Activated naive CD8-positive, alpha-beta T cell treated with anti-CD3 and anti-CD28 coated beads, Interleukin-2, amount 10 ng/mL, durations not matched to agents 7 days and 5 days (primary cell): ENCODE data around the gene SRRM3. TPM values are rescaled to one million over a fixed set of nuclear protein-coding genes. Genes with fewer than 3 reads are reported as not detected.
"Not testable (repeated sequence)": the region's sequence is repeated elsewhere in the genome, so short reads cannot be mapped to it uniquely, and the experiment has no call there.

ENCODE experiments used
- ATAC-seq: fragments of 150-1000 bp; cut with Tn5 transposase; one replicate; pipeline ENCODE4 v1.10.0; 2021; ENCODE audit warnings: low read depth, moderate library complexity
- POLR2A ChIA-PET: fragments of 350-600 bp; sonication (Branson Sonifier 250); formaldehyde crosslinking; loops from one replicate; lab custom pipeline; 2021; ENCODE audit warnings: antibody characterized with exemption; lab: Charles Lee
- DNase-seq: peaks from one replicate; pipeline ENCODE4 v3.0.0; 2021
- H3K27ac Mint-ChIP-seq: one replicate; pipeline ENCODE4 v1.8.0; 2022; ENCODE audit warnings: mild to moderate bottlenecking, mixed read lengths
- H3K27me3 Mint-ChIP-seq: one replicate; pipeline ENCODE4 v1.8.0; 2022; ENCODE audit warnings: mild to moderate bottlenecking, moderate library complexity, mixed read lengths
- H3K36me3 Mint-ChIP-seq: one replicate; pipeline ENCODE4 v1.8.0; 2021; ENCODE audit warnings: mild to moderate bottlenecking, mixed read lengths
- H3K4me1 Mint-ChIP-seq: one replicate; pipeline ENCODE4 v1.8.0; 2021; ENCODE audit warnings: mixed read lengths
- H3K4me3 Mint-ChIP-seq: one replicate; pipeline ENCODE4 v1.8.0; 2022; ENCODE audit warnings: mild to moderate bottlenecking, moderate library complexity, mixed read lengths
- H3K9me3 Mint-ChIP-seq: one replicate; pipeline ENCODE4 v1.8.0; 2021; ENCODE audit warnings: mixed read lengths
- total RNA-seq, 2 experiments: library from RNA; stranded (reverse); gene quantifications; one replicate each; pipeline ENCODE4 v1.2.3, GENCODE V29; 2021

Gene SRRM3
- total RNA-seq, 2 experiments from 2014 or later: not detected

DNA sequence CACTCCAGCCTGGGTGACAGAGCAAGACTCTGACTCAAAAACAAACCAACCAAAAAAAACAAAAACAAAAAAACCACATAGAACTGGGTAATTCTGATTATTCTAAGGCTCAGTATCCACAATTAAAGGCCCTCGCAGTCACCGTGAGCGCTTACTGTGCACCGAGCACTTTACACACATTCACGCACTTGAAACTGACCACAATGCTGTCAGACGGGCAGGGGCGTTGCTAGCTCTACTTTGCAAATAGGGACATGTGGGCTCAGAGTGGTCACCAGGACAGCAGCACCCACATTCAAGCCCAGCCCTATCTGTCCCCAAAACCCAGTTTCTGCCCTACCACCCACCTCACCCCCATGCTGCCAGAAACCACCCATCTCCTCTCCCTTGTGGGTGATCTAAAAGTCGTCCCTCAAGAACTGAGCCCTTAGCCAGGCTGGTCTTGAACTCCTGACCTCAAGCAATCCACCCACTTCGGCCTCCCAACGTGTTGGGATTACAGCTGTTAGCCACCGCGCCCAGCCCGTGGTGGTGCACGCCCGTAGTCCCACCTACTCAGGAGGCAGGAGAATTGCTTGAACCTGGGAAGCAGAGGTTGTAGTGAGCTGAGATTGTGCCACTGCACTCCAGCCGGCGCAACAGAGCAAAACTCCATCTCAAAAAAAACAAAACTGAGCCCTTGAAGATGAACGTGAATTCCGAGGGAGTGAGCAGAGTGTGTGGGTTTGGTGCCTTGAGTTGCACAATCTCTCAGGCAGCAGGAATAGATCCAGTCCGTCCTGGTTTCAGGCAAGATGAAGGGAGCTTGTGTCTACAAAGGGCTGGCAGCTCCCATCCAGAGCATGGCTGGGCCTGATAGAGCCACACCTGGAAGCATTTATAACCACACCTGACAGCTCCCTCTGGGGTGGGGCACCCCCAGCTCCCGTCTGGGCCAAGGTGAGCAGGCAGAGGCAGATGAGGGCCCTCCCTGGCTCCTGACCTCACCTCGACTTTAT is 95.3 kb downstream of the SRRM3 start:
- Mint-ChIP-seq H3K4me3 (no peak overlapping the region), H3K9me3 (no peaks in the 10 kb centered on the region), H3K27ac (no peak overlapping the region), H3K27me3 (peaks cover 23% of the 10 kb centered on the region), H3K36me3 (no peaks in the 10 kb centered on the region), H3K4me1 (peaks cover 2% of the 10 kb centered on the region)
- no peak for ATAC-seq
- POLR2A ChIA-PET: interaction anchor here (0.8 kb wide), 1 partner anchor 13 kb away, joined by 4 read pairs; no protein-coding TSS in a partner anchor
- DNase-seq: no peak

DNA sequence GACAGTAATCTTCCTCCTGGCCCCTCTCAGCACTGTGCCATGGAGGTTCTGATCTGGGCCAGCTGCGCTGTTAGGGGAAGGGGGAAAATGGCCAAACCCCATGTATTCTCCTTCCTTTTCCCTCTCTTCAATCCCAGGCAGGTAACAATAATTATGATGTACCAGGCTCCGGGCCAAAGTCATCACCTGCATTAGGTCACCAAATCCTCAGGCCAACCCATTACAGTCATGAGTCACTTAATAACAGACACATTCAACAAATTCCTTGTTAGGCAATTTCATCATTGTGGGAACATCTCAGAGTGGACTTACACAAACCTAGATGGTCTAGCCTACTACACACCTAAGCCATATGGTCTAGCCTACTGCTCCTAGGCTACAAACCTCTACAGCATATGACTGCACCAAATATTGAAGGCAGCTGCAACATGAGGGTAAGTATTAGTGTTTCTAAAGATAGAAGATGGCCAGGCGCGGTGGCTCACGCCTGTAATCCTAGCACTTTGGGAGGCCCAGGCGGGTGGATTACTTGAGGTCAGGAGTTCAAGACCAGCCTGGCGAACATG is 98.6 kb downstream of the SRRM3 start:
- Mint-ChIP-seq H3K4me3 (no peak overlapping the region), H3K9me3 (no peaks in the 10 kb centered on the region), H3K27ac (no peak overlapping the region), H3K27me3 (peaks cover 26% of the 10 kb centered on the region), H3K4me1 (peaks cover 14% of the 10 kb centered on the region), H3K36me3 (peaks cover 2% of the 10 kb centered on the region)
- no peak for DNase-seq
- no peak for ATAC-seq
- POLR2A ChIA-PET: no interaction called here

DNA sequence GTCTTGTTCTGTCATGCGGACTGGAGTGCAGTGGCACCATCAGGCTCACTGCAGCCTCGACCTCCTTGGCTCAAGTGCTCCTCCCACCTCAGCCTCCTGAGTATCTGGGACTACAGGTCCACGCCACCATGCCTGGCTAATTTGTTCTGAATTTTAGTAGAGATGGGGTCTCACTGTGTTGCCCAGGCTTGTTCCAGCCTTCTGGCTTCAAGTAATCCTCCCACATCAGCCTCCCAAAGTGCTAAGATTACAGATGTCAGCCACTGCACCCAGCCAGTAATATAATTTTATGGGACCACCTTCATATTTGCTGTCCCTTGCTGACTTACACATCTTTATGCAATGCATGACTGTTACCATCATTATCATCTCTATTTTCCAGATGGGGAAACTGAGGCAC is 99.3 kb downstream of the SRRM3 start:
- H3K36me3 Mint-ChIP-seq: peaks cover 2% of the 10 kb centered on the region
- ATAC-seq (no peak), DNase-seq (no peak)
- H3K4me3 Mint-ChIP-seq: no peak overlapping the region
- peaks cover 24% of the 10 kb centered on the region for H3K27me3 Mint-ChIP-seq
- no peaks in the 10 kb centered on the region for H3K9me3 Mint-ChIP-seq
- H3K27ac Mint-ChIP-seq: no peak overlapping the region
- POLR2A ChIA-PET: no interaction called here
- peaks cover 14% of the 10 kb centered on the region for H3K4me1 Mint-ChIP-seq

DNA sequence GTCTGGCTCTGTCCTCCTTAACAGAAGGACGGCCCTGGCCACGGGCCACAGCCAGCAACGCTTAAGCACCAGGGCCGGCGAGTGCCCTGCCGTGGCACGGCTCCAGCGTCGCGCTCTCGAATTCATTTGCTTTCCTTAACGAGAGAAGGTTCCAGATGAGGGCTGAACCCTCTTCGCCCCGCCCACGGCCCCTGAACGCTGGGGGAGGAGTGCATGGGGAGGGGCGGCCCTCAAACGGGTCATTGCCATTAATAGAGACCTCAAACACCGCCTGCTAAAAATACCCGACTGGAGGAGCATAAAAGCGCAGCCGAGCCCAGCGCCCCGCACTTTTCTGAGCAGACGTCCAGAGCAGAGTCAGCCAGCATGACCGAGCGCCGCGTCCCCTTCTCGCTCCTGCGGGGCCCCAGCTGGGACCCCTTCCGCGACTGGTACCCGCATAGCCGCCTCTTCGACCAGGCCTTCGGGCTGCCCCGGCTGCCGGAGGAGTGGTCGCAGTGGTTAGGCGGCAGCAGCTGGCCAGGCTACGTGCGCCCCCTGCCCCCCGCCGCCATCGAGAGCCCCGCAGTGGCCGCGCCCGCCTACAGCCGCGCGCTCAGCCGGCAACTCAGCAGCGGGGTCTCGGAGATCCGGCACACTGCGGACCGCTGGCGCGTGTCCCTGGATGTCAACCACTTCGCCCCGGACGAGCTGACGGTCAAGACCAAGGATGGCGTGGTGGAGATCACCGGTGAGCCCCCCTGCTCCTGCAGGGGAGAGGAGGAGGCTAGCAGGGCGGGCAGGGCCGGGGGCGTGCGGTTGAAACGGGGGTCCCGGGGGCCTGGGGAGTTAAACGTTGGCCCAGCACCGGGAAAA is 100.9 kb downstream of the SRRM3 start, which contains the start of gene HSPB1:
Gene HSPB1, plus strand, starts transcription at position 327 of the 855 bp plus-strand sequence. Its CDS starts 40 bp downstream, at position 367.
- ATAC-seq (peak; percentile 37), DNase-seq (peak; percentile 66)
- Mint-ChIP-seq H3K27me3 (peaks cover 18% of the 10 kb centered on the region), H3K9me3 (no peaks in the 10 kb centered on the region), H3K36me3 (peaks cover 2% of the 10 kb centered on the region), H3K4me1 (peaks cover 14% of the 10 kb centered on the region), H3K4me3 (peak within 1 kb of the TSS; percentile 93), H3K27ac (peak within 1 kb of the TSS; percentile 88)
- POLR2A ChIA-PET: interaction anchor here (0.6 to 3.1 kb wide), 5 partner anchors 11 to 424 kb away, joined by 3 to 11 read pairs (median 3); partner anchors contain the start of gene RHBDD2

DNA sequence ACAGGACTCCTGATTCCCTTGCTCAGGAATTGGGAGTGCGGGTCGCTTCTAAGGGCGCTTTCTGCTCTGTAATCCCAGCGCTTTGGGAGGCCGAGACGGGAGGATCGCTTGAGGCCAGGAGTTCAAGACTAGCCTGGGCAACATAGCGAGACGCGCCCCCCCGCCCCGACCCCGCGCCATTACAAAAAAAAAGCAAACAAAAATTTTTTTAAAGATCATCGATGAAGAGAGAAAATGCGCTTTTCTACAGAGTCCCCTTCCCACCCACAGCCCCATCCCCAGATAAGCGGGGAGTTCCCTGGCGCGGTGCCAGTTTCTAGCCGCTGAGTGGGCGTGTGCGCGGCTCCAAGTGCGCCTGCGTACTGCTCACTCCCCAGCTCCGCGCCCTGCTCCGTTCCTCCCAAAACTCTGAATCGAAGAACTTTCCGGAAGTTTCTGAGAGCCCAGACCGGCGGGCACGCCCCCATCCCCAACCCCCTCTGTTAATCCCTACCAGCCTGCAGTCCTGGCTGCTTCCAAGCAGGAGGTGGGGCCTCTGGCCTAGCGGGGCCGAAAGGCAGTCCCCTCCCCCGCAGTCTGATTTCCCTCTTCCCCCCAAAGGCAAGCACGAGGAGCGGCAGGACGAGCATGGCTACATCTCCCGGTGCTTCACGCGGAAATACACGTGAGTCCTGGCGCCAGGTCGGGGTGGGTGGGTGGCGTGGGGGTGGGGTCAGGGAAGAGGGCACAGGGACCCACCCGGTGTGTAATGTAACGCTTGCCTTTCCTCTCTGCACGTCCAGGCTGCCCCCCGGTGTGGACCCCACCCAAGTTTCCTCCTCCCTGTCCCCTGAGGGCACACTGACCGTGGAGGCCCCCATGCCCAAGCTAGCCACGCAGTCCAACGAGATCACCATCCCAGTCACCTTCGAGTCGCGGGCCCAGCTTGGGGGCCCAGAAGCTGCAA is 101.8 kb downstream of the SRRM3 start:
- H3K9me3 Mint-ChIP-seq: no peaks in the 10 kb centered on the region
- peak overlapping the region; percentile 93 for H3K4me3 Mint-ChIP-seq
- DNase-seq: peak; percentile 76
- peaks cover 2% of the 10 kb centered on the region for H3K36me3 Mint-ChIP-seq
- H3K4me1 Mint-ChIP-seq: peaks cover 14% of the 10 kb centered on the region
- peak; percentile 70 for ATAC-seq
- H3K27me3 Mint-ChIP-seq: peaks cover 18% of the 10 kb centered on the region
- POLR2A ChIA-PET: interaction anchor here (0.6 to 3.1 kb wide), 5 partner anchors 12 to 425 kb away, joined by 3 to 11 read pairs (median 3); partner anchors contain the start of gene RHBDD2
- H3K27ac Mint-ChIP-seq: peak overlapping the region; percentile 88

DNA sequence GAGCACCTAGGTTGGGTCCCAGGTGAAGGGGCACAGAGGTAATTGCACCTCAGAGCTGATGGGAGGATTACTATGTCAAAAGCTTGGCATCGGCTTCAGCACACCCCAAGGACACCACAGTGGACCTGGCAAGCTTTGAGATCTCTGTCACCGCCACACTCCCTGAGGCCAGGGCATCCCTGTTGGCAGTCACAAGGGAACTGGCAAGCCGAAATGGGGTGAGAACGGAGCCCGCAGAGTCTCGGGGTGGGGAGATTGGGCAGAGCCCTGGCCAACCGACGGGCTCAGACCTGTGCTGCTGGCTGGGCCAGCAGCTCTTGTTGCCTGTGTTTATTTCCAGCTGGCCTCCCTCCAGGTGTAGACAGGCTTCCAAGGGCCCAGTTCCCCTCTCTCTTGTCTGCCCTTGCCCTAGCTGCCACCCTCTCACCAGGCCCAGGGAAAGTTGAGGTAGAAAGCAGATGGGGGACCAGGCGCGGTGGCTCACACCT is 103.2 kb downstream of the SRRM3 start:
- Mint-ChIP-seq H3K4me1 (peaks cover 14% of the 10 kb centered on the region), H3K27ac (no peak overlapping the region), H3K9me3 (no peaks in the 10 kb centered on the region), H3K36me3 (peaks cover 2% of the 10 kb centered on the region), H3K27me3 (peaks cover 18% of the 10 kb centered on the region), H3K4me3 (no peak overlapping the region)
- ATAC-seq (no peak), DNase-seq (no peak)
- POLR2A ChIA-PET: no interaction called here

DNA sequence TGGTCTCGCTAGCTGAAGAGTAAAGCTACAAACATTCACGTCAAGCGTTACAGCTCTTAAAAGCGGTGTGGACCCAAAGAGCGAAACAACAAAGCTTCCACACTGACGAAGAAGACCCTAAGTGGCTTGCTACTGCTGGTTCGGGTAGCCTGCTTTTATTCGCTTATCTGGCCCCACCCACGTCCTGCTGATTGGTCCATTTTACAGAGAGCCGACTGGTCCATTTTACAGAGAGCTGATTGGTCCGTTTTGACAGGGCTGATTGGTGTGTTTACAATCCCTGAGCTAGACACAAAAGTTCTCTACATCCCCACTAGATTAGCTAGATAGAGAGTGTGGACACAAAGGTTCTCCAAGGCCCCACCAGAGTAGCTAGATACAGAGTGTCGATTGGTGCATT is 107.2 kb downstream of the SRRM3 start:
- H3K27me3 Mint-ChIP-seq, H3K4me1 Mint-ChIP-seq, H3K36me3 Mint-ChIP-seq, H3K9me3 Mint-ChIP-seq, H3K4me3 Mint-ChIP-seq, DNase-seq, ATAC-seq, H3K27ac Mint-ChIP-seq: not testable (repeated sequence)
- POLR2A ChIA-PET: interaction anchor here (1.7 kb wide), 1 partner anchor 9 kb away, joined by 5 read pairs; no protein-coding TSS in a partner anchor

DNA sequence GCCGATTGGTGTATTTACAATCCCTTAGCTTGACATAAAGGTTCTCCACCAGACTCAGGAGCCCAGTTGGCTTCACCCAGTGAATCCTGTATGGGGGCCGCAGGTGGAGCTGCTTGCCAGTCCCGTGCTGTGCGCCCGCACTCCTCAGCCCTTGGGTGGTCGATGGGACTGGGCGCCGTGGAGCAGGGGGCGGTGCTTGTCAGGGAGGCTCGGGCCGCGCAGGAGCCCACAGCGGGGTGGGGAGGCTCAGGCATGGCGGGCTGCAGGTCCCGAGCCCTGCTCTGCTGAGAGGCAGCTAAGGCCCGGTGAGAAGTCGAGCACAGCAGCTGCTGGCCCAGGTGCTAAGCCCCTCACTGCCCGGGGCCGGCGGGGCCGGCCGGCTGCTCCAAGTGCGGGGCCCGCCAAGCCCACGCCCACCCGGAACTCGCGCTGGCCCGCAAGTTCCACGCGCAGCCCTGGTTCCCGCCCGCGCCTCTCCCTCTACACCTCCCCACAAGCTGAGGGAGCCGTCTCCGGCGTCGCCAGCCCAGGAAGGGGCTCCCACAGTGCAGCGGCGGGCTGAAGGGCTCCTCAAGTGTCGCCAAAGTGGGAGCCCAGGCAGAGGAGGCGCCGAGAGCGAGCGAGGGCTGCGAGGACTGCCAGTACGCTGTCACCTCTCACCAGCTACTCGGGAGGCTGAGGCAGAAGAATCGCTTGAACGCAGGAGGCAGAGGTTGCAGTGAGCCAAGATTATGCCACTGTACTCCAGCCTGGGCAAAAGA is 107.8 kb downstream of the SRRM3 start:
- not testable (repeated sequence) for DNase-seq, H3K36me3 Mint-ChIP-seq, H3K9me3 Mint-ChIP-seq, ATAC-seq, H3K27ac Mint-ChIP-seq, H3K4me3 Mint-ChIP-seq, H3K4me1 Mint-ChIP-seq, H3K27me3 Mint-ChIP-seq
- POLR2A ChIA-PET: interaction anchor here (1.7 kb wide), 1 partner anchor 9 kb away, joined by 5 read pairs; no protein-coding TSS in a partner anchor

DNA sequence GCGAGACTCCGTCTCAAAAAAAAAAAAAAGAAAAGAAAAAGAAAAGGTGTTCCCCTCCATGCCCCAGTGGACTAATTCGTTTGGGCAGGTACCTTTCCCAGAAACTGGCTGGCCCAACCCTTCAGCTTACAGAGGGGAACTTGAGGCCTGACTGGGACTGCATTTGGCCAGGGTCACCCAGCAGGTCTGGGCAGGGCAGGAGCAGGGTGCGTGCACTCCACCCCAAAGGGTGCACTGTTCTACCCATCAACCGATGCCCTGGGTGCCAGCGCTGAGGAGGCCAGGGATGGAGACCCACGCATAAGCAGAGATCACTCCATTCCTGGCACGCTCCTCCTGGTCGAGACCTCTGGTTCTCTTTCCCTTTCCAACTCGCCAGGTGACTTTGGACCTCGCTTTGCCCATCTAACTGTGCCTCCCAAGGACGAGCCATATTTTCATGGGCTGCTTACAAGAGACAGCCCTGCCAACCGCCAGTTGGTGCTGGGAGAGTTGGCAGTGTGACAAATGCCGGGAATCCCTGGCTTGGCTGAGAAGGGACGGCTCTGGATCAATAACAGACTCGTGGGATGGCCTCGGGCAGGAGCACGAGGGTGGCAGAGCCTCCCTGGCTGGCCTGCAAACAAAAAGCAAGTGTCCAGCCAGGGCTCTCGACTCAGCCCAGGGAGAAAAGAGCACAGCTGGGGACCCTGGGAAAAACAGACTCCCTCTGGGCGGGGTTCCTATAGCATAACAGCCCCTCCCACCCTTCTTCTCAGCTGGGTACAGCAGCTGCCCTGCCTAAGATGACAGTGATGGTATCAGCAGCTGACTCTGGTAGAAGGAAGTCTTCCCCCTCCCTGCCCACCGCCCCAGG is 108.6 kb downstream of the SRRM3 start:
- ATAC-seq (no peak), DNase-seq (no peak)
- Mint-ChIP-seq H3K4me3 (no peak overlapping the region), H3K27ac (no peak overlapping the region), H3K9me3 (no peaks in the 10 kb centered on the region), H3K36me3 (no peaks in the 10 kb centered on the region), H3K4me1 (peaks cover 4% of the 10 kb centered on the region), H3K27me3 (no peaks in the 10 kb centered on the region)
- POLR2A ChIA-PET: interaction anchor here (1.7 kb wide), 1 partner anchor 8 kb away, joined by 5 read pairs; no protein-coding TSS in a partner anchor

DNA sequence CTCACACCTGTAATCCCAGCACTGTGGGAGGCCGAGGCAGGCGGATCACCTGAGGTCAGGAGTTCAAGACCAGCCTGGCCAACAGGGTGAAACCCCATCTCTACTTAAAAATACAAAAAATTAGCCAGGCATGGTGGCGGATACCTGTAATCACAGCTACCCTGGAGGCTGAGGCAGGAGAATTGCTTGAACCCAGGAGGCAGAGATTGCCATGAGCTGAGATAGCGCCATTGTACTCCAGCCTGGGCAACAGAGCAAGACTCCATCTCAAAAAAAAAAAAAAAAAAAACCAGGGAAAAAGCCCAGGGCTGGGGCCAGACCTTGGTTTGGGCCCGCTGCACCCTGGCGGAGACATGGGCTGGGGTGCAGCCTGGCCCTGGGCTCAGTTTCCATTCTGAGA is 110.1 kb downstream of the SRRM3 start:
- H3K4me1 Mint-ChIP-seq, ATAC-seq, H3K9me3 Mint-ChIP-seq, H3K27me3 Mint-ChIP-seq, POLR2A ChIA-PET, H3K27ac Mint-ChIP-seq, H3K4me3 Mint-ChIP-seq, DNase-seq, H3K36me3 Mint-ChIP-seq: not testable (repeated sequence)
